IgD-negative memory B cell (primary cell): ENCODE results near the gene NBAS. TPM values are rescaled to one million over a fixed set of nuclear protein-coding genes. Genes with fewer than 3 reads are reported as not detected.
A peak's percentile ranks its signal among the peaks of the same experiment; 100 is the strongest.

Experiments
- H3K27ac Mint-ChIP-seq, 3 donors: one replicate each; pipeline ENCODE4 v1.8.0; 2020 to 2022; ENCODE audit warnings: mild to moderate bottlenecking in 3 of 3, mixed read lengths in 3 of 3, moderate library complexity in 1 of 3
- H3K27me3 Mint-ChIP-seq: one replicate; pipeline ENCODE4 v1.8.0; 2021; ENCODE audit warnings: mixed read lengths
- H3K36me3 Mint-ChIP-seq: one replicate; pipeline ENCODE4 v1.8.0; 2020; ENCODE audit warnings: mild to moderate bottlenecking, mixed read lengths
- H3K4me1 Mint-ChIP-seq, 3 donors: one replicate each; pipeline ENCODE4 v1.8.0; 2020 to 2022; ENCODE audit warnings: mixed read lengths in 3 of 3, mild to moderate bottlenecking in 1 of 3
- H3K4me3 Mint-ChIP-seq, 4 donors: one replicate each; pipeline ENCODE4 v1.8.0; 2020 to 2022; ENCODE audit warnings: mild to moderate bottlenecking in 4 of 4, mixed read lengths in 4 of 4, moderate library complexity in 3 of 4
- H3K9me3 Mint-ChIP-seq, 3 donors: one replicate each; pipeline ENCODE4 v1.8.0; 2020 to 2021; ENCODE audit warnings: mixed read lengths in 3 of 3, mild to moderate bottlenecking in 1 of 3
- polyA plus RNA-seq: library from polyadenylated mRNA; unstranded; fragments of 300-500 nt; fragmentation: Illumina TruSeq; gene quantifications from one replicate; pipeline ENCODE4 v1.2.3, GENCODE V29; 2021

NBAS gene
- polyA plus RNA-seq, 1 donor from 2014 or later = 12.6 TPM

GRCh38 chr2:15136639-15137038 is 424.5 kb downstream of the NBAS start:
- Mint-ChIP-seq H3K9me3 (peaks cover 0 to 5% (median 0%) of the 10 kb centered on the region in 3 donors), H3K4me1 (peaks cover 0 to 7% (median 6%) of the 10 kb centered on the region in 3 donors), H3K4me3 (peak overlapping the region in 1 of 4 donors; percentile 1), H3K27ac (no peak overlapping the region), H3K36me3 (peaks cover 1% of the 10 kb centered on the region), H3K27me3 (peaks cover 2% of the 10 kb centered on the region)

- Mint-ChIP-seq H3K4me3 (no peak overlapping the region), H3K4me1 (peaks cover 0 to 1% (median 0%) of the 10 kb centered on the region in 3 donors), H3K27ac (peak overlapping the region in 1 of 3 donors; percentile 50), H3K36me3 (peaks cover 1% of the 10 kb centered on the region), H3K27me3 (peaks cover 2% of the 10 kb centered on the region), H3K9me3 (peaks cover 0 to 3% (median 0%) of the 10 kb centered on the region in 3 donors)
Observed at GRCh38 chr2:15134957-15135356, 426.2 kb downstream of the NBAS start.

GRCh38 chr2:15133461-15133860 is 427.7 kb downstream of the NBAS start:
- H3K27me3 Mint-ChIP-seq = peaks cover 2% of the 10 kb centered on the region
- H3K4me1 Mint-ChIP-seq = peaks cover 0 to 1% (median 0%) of the 10 kb centered on the region in 3 donors
- H3K27ac Mint-ChIP-seq = no peak overlapping the region
- no peak overlapping the region for H3K4me3 Mint-ChIP-seq
- peaks cover 1% of the 10 kb centered on the region for H3K36me3 Mint-ChIP-seq
- H3K9me3 Mint-ChIP-seq = no peaks in the 10 kb centered on the region

- Mint-ChIP-seq H3K4me3 (no peak overlapping the region), H3K27ac (peak overlapping the region in 1 of 3 donors; percentile 25), H3K4me1 (peaks cover 0 to 1% (median 0%) of the 10 kb centered on the region in 3 donors), H3K27me3 (no peaks in the 10 kb centered on the region), H3K36me3 (peaks cover 3% of the 10 kb centered on the region), H3K9me3 (peaks cover 3 to 6% (median 4%) of the 10 kb centered on the region in 3 donors)
Observed at GRCh38 chr2:15128846-15129245, 432.3 kb downstream of the NBAS start.

GRCh38 chr2:15127876-15128275 is 433.3 kb downstream of the NBAS start:
- H3K4me1 Mint-ChIP-seq = peaks cover 0 to 1% (median 0%) of the 10 kb centered on the region in 3 donors
- H3K27ac Mint-ChIP-seq = no peak overlapping the region
- no peak overlapping the region for H3K4me3 Mint-ChIP-seq
- H3K27me3 Mint-ChIP-seq = no peaks in the 10 kb centered on the region
- peaks cover 4 to 6% (median 5%) of the 10 kb centered on the region in 3 donors for H3K9me3 Mint-ChIP-seq
- H3K36me3 Mint-ChIP-seq = peaks cover 3% of the 10 kb centered on the region

GRCh38 chr2:15127301-15127700 is 433.8 kb downstream of the NBAS start:
- Mint-ChIP-seq H3K36me3 (peaks cover 3% of the 10 kb centered on the region), H3K27me3 (no peaks in the 10 kb centered on the region), H3K4me1 (no peaks in the 10 kb centered on the region), H3K27ac (no peak overlapping the region), H3K9me3 (peaks cover 4 to 8% (median 5%) of the 10 kb centered on the region in 3 donors), H3K4me3 (no peak overlapping the region)

GRCh38 chr2:15126373-15126772 is 434.8 kb downstream of the NBAS start:
- H3K27ac Mint-ChIP-seq = no peak overlapping the region
- no peak overlapping the region for H3K4me3 Mint-ChIP-seq
- no peaks in the 10 kb centered on the region for H3K27me3 Mint-ChIP-seq
- peaks cover 4 to 15% (median 5%) of the 10 kb centered on the region in 3 donors for H3K9me3 Mint-ChIP-seq
- H3K4me1 Mint-ChIP-seq = no peaks in the 10 kb centered on the region
- H3K36me3 Mint-ChIP-seq = peaks cover 1% of the 10 kb centered on the region

- H3K4me3 Mint-ChIP-seq = no peak overlapping the region
- H3K27me3 Mint-ChIP-seq = no peaks in the 10 kb centered on the region
- peaks cover 4% of the 10 kb centered on the region for H3K36me3 Mint-ChIP-seq
- H3K27ac Mint-ChIP-seq = peak overlapping the region in 1 of 3 donors; percentile 83
- H3K9me3 Mint-ChIP-seq = peaks cover 4 to 15% (median 5%) of the 10 kb centered on the region in 3 donors
- no peaks in the 10 kb centered on the region for H3K4me1 Mint-ChIP-seq
Observed at GRCh38 chr2:15122915-15123314, 438.2 kb downstream of the NBAS start.

GRCh38 chr2:15120631-15121030 is 440.5 kb downstream of the NBAS start:
- H3K4me1 Mint-ChIP-seq = no peaks in the 10 kb centered on the region
- H3K9me3 Mint-ChIP-seq = peaks cover 1 to 15% (median 2%) of the 10 kb centered on the region in 3 donors
- peaks cover 4% of the 10 kb centered on the region for H3K36me3 Mint-ChIP-seq
- H3K27me3 Mint-ChIP-seq = no peaks in the 10 kb centered on the region
- no peak overlapping the region for H3K4me3 Mint-ChIP-seq
- no peak overlapping the region for H3K27ac Mint-ChIP-seq

GRCh38 chr2:15119722-15120175 is 441.4 kb downstream of the NBAS start:
- H3K36me3 Mint-ChIP-seq = peaks cover 2% of the 10 kb centered on the region
- no peaks in the 10 kb centered on the region for H3K27me3 Mint-ChIP-seq
- H3K9me3 Mint-ChIP-seq = peaks cover 2 to 15% (median 3%) of the 10 kb centered on the region in 3 donors

GRCh38 chr2:15117409-15118050 is 443.6 kb downstream of the NBAS start:
- Mint-ChIP-seq H3K4me1 (no peaks in the 10 kb centered on the region), H3K27ac (no peak overlapping the region), H3K27me3 (no peaks in the 10 kb centered on the region), H3K9me3 (peaks cover 0 to 14% (median 4%) of the 10 kb centered on the region in 3 donors), H3K4me3 (no peak overlapping the region), H3K36me3 (peaks cover 2% of the 10 kb centered on the region)

More at GRCh38 chr2:15119722-15120175, 441.4 kb downstream of the NBAS start:
- H3K4me1 Mint-ChIP-seq = no peaks in the 10 kb centered on the region
- no peak overlapping the region for H3K4me3 Mint-ChIP-seq
- no peak overlapping the region for H3K27ac Mint-ChIP-seq

Other genes starting within 250 kb of the NBAS start
- 38.0 TPM for gene DDX1, start 30.5 kb upstream of the NBAS start, polyA plus RNA-seq